GOT3 (cell line): Measurements from ENCODE around the gene CCDC33.

Experiments
- DNase-seq: peaks from one replicate; lab custom pipeline; 2025; ENCODE audit warnings: mixed read lengths; lab: John Stamatoyannopoulos, UW

Gene CCDC33

DNA sequence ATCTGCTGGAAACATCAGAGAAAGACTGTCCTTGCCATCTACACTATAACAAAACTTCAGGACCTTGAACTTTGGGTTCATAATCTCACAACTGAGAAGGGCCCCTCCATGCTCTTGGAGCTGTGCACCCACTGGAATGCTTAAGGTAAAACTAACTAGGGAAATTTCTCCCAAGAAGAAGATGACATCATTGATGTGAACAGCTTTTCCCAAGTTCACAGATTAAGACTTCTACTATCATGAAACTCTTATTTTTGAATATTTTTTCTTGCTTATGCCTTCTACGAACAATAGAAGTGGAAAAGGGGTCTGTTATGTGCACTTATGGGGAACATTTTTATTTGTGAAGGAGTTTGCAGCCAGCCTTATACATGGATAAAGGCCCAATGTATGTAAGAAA is 126.4 kb downstream of the CCDC33 start:
- DNase-seq = no peak

DNA sequence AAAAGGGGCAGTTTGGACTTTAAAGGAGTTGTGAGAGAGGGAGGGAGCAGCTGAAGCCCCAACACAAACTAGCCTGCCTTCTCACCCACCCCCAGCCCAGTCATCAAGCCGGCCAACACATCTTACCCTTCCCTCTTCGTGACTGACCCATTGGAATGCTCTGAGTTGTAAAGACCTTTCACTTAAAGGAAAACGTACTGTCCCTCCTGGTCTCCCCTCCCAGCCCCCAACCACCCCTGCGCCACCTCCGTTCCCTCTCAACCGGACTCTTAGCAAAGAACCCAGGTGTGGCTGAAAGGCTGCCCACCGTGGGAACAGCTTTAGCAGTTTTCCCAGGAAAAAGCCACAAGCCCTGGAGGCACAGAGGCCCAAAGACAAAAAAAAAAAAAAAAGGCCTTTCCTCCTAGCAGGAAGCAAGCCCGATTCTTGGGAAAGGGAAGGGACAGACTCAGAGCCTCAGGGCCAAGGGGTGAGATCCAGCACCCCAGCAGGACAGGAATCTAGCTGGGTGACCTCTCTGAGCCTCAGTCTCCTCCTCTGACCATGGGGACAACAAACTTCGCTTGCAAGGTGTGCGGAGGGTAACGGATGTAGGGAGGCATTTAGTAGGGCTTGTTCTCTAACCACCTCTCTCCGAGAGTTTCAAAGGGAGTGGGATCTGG is 128.9 kb downstream of the CCDC33 start:
- no peak for DNase-seq

DNA sequence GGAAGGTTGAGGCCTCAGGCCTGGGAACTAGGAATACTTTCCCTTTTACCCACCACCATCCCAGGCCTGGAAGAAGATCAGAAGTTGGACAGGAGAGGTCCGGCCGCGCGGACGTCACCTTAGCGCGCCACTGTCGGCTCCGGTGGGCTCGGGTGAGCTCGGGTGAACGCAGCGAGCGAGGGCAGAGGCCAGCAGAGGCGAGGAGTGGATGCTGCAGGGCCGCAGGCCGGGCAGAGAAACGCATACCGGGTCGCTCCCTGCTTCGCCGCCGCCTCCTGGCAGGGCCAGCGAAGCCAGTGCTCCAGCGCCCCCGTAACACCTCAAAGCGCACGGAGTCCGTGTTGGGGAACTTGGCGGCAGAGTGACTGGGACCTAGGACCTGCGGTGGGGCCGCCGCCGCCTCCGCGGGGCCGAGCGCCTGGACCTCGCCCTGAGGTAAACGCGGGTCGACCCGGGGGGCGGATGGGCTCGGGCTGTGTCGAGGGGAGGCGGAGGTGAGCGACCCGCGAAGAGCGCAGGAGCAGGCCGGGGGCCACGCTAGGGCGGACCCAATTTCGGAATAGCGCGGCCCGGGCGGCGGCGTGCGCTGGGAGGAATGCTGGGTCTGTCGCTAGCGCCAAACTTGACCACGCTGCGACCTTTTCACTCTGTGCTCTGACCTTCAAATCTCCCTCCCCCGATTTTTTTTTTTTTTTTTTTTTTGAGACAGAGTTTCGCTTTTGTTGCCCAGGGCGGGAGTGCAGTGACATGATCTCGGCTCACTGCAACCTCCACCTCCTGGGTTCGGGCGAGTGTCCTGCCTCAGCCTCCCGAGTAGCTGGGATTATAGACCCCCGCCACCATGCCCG is 129.7 kb downstream of the CCDC33 start:
- peak; percentile 19 for DNase-seq

DNA sequence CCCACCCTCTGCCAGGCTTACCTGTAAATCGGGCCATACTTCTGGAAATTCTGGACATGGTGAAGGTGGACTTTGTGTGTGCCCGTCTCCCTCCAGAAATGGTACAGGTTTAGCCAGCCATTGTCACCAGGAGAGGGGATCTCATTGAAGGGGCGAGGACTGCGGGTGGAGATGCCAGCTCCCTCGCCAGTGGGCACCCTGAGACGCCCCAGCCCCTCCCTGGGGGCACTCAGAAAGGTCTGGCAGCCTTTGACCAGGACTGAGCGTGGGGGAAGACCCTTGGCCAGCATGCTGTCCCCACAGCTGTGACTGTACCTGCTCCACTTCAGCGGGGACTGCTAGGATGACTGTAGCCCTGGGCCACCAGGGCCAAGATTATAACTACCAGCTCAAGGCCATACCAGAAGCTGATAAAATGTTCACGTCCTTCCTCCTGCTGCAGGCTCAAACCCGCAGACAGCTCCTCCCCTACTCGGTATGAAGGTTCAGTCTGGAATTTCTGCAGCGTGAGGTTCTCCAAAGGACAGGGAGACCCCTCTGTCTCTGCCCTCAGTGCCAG is 131.2 kb downstream of the CCDC33 start, which contains the start of gene CYP11A1:
Gene CYP11A1 (minus strand): TSS at position 351 of the 559 bp plus-strand sequence. CDS start 61 bp downstream, at position 290.
- no peak for DNase-seq

DNA sequence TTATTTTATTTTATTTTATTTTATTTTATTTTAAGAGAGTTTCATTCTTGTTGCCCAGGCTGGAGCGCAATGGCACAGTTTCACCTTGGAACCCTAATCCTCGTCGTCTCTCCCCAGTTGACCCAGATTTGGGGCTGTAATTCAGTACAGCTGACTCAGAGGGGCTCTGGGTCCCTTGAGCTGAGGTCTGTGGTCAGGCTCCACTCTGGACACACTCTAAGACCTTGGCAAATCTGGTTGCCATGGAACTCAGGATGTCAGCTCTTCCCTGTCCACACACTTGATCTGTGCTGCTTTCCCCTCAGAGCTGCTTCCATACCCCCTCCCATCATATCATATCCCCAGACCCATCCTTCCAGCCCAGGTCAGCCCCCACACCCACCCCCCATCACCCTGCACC is 132.0 kb downstream of the CCDC33 start:
- DNase-seq = no peak

DNA sequence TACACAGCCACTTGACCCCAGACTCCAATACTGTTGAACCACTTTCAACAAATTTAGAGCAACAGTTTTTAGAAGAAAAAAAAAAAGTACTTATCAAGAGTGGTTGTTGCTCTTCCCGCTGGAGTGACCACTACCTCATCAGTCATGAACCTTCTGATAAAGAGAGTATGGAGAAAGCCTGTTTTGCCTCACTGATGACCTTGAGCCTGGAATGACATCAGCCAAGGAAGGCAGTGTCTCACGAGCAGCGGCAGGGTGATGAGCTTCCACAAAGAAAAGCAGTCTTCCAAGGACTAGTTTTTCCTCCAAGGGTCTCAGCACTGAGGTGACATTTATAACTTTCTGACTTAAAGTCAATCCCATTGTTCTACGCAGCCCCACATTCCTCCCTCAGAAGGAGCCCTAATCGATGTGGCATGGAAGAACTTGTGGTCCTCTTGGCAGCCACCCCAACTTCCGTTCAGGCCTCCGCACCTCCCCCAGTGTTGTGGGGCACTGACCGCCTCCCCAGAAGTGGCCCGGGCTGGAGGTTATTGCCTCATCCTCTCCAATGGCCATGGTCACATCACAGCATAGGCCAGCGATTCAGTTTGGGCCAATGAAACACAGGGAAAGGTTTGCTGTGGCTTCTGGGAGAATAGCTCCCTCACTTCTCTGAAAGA is 133.1 kb downstream of the CCDC33 start:
- no peak for DNase-seq

DNA sequence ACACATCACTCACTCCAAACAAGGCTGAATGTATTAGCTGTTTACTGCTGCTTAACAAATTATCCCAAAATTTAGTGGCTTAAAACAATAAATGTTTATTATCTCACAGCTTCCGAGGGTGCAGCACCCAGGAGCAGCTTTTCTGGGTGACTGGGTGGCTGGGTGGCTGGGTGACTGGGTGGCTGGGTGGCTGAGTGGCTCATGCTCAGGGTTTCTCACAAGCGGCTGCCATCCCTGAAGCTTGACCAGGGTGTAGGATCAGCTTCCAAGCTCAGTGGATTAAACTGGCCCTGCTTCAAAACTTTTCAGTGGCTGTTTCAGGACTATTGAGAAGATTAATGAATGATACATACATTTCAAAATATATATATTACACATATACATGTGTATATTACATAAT is 133.6 kb downstream of the CCDC33 start:
- no peak for DNase-seq

DNA sequence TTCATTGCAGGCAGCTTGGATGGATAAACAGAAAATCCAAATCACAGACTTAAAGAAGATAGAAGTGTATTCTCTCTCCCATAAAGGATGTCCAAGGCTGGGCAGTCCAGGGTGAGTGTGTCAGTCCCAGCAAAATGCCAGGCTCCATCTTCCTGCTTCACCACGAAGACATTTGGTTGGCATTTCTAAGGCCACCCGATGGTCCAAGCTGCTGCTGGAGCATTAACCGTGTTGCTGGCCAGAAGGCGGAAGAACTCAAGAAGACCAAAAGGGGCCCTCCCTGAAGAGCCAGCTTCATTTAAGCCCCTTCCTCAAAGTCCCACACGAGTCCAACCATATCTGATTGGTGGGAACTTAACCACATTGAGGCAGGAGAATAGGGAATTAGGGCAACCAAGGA is 134.3 kb downstream of the CCDC33 start:
- DNase-seq = no peak

DNA sequence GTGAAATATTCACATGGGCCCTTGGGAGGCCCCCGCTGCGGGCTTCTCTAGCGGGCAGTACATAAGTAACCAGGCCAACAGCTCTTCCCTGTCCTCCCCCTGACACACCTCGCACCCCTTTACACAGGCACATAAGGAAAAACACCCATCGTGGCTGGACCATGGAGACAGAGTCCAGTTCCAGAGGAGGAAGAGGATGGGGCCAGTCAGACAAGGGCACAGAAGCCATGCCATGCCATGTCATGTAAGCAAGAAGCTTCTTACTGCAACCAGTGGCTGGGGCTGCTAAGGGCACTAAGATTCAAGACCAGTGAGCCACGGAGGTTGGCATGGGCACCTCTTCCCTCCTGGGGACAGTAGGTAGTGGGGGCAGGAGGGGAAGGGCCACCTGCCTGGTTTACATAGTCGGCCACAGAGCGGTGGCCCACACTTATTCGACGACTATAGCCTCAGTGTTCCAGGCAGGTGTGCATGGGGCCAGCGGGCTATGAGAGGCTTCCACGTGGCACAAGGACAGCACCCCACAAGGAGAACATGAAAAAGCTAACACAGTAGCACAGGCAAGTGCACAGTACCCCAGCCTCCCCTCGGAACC is 137.0 kb downstream of the CCDC33 start:
- DNase-seq = no peak

DNA sequence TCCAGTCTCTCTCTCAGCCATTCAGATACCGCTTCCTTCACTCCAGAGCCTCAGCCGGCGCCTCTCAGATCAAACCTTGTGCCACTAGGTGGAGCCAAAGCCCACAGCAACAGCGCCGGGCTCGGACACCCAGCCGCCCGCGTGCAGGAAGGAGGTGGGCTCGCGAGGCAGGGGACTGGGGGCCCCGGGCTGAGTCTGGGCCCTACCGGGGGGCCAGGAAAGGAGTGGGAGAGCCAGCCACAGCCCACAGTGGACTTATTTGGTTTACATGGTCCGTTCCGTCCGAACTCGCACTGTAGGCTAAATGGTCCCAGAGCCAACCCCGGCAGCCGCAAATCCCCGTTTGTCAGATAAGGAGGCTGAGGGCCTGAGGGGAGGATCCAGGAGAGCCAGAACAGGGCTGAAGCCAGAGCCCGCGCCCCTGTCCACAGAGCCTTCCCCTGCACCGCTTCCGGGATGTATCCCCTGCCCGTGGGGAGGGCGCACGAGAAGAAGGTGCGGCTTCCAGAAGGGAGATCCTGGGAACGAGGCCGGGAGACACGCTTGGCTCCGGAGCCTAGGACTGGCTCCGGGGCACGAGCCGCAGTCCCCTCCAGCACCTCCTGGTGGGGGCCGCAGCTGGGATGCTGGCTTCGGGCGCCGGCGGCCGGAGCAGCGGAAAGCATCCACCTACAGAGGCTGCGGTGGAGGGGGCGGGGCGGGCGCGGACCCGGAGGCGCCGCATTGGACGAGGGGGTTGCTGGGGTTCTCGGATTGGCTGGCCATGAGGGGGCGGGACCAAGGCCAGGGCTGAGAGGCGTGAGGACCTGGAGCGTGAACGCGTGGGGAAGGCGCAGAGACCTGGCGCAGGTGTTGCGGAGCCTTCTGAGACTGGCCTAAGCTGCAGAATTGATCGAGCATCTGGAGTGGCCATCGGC is 137.9 kb downstream of the CCDC33 start:
- DNase-seq = peak; percentile 46

DNA sequence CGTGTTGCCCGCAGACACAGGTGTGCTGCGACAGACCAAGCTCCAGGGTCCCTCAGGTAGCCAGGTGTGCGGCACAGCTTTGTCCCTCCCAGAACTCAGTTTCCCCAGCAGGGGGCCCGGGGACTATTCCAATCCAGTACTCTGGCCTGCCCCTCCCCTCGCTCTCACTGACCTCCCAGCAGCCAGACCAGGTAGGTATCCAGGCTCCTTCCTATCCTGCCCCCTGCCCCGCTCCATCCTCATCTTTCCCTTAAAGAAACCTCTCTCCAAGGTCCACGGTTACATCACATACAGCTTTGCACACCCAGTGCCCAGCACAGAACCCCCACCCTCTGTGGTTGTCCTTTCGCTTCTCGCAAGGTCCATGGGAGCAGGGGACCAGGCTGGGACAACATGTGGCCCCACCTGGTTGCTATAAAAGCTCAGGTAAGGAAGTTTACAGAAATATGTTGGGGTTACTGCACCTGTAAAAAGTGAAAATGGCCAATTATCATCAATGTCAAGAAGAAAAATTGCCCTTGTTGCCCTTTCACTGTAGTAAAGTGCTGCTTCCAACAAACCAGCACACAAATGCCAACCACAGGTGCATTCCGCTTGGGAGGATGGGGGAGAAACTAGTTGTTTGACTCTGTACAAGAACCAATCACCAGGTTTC is 138.6 kb downstream of the CCDC33 start:
- DNase-seq = no peak

DNA sequence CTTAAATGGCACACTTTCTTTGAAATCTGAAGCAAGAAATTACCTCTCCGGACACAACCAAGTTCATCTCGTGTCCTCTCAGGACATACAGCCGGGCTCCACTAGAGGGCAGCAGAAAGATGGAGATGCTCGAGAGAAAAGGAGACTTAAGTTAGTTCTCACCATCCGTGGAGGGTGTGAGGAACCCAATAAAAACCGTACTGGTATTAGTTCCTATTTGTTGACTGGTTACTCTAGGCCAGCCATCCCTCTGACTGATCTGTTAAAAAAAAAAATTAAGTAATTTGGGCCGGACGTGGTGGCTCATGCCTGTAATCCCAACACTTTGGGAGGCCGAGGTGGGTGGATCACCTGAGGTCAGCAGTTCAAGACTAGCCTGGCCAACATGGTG is 139.2 kb downstream of the CCDC33 start:
- peak; percentile 25 for DNase-seq

DNA sequence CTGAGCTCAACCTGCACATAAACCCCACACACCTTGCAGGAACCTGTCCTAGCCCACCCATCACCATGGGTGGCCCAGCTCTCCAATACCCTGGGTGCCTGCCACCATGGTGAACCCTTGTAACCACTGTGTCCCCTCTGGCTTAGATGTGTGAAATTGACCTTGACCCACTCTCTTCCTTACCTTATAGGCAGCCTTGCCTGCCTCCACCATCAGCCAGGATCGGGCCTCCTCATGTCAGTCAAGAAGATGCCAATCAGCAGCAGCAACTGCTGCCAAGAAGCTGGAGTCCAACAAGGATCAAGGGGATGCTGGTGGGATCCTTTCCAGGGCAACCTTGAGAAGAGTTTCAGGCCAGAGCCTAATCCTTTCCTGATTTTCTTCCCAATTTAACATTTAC is 140.1 kb downstream of the CCDC33 start:
- no peak for DNase-seq

DNA sequence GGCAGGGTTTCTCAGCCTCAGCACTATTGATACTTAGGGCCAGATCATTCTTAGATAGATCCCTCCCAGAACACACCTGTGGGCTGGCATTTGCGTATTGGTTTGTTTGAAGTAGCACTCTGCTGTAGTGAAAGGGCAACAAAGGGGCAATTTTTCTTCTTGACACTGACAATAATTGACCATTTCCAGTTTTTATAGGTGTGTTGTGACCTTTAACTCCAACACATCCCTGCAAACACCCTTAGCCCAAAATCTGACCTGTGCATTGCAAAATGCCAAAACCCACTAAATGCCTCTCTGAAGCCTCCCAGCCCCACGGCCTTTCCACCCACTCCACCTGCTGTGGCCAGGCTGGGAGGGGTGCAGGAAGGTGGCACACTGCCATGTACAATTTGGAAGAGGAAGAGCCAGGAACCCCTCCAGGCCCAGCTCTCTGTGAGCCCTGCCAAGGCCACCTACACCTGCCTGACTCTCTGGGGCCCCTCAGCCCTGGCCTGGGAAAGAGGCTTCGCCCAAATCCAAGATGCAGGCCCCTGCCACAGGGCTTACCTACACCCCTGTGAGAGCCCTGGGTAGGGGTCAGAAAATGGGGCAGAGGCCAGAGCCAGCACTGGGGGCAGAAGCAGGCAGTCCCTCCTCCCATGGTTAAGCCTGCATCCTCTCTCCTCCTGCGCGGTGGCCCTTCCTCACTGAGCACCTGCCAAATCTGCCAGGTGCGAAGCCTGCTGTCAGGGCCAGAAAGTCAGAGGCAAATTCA is 140.9 kb downstream of the CCDC33 start:
- no peak for DNase-seq

DNA sequence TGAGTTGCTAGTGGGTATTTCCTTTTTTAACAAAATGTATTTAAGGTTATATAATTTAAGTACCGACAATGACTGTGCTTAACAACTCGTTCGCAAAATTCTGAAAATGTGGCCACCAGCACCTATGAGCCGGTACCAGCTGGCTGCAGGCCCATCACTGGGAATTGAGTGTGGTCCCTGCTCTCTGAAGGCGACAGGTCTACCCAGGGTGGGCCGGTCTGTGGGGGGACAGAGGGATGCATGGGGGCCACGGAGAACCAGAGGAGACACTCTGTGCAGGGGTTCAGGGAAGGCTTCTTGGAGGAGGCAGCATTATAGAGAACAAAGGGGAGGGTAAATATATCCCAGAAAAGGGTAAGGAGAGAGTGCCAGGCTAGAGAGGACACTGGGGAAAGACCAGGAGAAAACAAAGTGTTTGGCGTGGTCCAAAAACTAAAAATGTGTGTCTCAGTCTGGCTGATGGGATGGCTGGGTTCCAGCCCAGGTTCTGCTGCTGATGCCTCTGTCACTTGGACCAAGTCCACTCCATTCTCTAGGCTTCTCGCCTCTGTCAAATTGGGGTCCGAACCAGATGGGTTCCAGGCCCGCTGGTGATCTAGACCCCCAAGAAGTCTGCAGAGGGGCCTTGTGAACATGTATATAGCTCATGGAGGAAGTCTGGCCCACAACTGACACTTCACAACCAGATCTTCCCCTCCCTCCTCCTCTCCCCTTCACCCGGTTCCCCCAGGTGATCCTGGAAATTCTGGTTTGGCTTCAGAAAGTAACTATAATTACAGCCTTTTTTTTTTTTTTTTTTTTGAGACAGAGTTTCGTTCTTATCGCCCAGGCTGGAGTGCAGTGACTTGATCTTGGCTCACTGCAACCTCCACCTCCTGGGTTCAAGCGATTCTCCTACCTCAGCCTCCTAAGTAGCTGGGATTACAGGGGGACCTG is 142.0 kb downstream of the CCDC33 start:
- no peak for DNase-seq

DNA sequence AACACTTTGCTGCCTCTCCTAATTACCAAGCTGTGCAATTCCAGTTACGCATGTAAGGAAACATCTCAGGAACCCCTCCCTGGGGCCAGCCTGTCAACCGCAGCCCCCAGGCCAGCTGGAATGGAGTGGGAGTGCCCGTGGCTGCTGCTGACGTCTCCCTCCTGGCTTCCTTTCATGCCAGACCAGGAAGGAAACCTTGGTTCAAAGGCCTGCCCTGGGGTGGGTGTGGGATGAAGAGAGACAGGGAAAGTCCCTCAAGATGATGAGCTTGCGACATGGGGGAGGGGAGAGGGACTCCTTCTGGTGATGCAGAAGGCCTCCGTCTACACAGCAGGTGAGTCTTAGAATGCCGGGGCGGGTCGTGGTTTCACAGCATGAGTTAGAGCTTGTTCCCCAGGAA is 142.7 kb downstream of the CCDC33 start:
- no peak for DNase-seq

DNA sequence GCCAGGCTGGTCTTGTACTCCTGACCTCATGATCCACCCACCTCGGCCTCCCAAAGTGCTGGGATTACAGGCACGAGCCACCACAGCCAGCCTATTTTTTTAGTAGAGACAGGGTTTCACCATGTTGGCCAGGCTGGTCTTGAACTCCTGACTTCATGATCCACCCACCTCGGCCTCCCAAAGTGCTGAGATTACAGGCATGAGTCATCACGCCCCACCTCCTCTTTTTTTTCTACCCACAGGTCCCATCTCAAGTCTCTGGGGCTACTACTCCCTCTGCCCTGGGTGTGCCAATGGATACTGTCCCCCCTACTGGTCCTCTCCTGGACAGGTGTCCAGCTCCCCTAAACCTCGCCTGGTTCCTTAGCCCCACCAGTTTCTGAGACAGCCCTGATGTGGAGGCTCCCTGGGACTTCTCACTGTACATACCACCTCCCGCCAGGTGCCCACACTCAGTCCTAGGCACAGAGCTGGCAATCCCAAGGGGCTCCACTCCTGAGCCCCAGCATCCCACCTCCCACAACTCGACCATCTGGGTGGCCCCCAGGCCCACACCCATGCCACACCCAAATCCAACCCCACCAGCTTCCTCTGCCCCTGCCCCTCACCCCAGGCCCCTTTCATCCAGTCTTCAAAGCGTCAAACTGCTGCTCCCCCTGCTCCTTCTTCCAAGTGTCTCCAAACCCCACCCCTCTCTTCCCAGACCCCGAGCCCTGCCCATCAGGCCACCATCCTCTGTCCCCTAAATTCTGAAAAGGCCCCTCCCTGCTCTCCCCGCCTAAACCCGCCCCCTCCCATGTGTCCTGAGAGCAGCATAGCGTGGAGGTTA is 144.4 kb downstream of the CCDC33 start:
- no peak for DNase-seq

DNA sequence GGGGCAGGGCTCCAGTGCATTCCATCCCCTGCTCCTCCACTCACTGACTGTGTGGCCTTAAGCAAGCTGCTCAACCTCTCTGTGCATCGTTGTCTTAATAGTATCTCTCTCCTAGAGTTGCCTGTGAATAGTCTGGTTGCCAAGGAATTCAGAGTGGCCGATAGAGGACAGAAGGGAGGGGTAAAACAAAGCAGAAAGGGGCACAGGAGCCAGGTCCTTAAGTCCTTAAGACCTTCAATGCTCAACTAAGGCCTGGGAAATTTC is 145.0 kb downstream of the CCDC33 start:
- DNase-seq = no peak
